HepG2 (cell line): ENCODE measurements around the gene PCGF2. TPM values are rescaled to one million over a fixed set of nuclear protein-coding genes. Genes with fewer than 3 reads are reported as not detected.

ENCODE experiments used
- ATF6 ChIP-seq: sonication (generic); formaldehyde crosslinking; conservative IDR thresholded peaks from 2 replicates; pipeline ENCODE4 v1.4.0; 2020; ENCODE audit warnings: missing genetic modification reagents
- CCAR2 ChIP-seq: fragments of 200-400 bp; formaldehyde crosslinking; optimal IDR thresholded peaks from 2 replicates; pipeline ENCODE3; 2018; ENCODE audit warnings: low read depth, mild to moderate bottlenecking, low read length, moderate library complexity
- ETV5 ChIP-seq: IDR thresholded peaks from 2 replicates; pipeline ENCODE4 v1.6.1; 2018; ENCODE audit warnings: missing biosample characterization, missing genetic modification reagents, inconsistent platforms, borderline replicate concordance
- GZF1 ChIP-seq: sonication (generic); formaldehyde crosslinking; IDR thresholded peaks from 2 replicates; pipeline ENCODE4 v1.5.1; 2020; ENCODE audit warnings: mild to moderate bottlenecking, missing genetic modification reagents
- MXD1 ChIP-seq: sonication (generic); formaldehyde crosslinking; IDR thresholded peaks from 2 replicates; pipeline ENCODE4 v1.4.0; 2020; ENCODE audit warnings: mild to moderate bottlenecking, missing genetic modification reagents
- NCOA5 ChIP-seq: sonication (generic); formaldehyde crosslinking; IDR thresholded peaks from 2 replicates; pipeline ENCODE4 v1.4.0; 2020; ENCODE audit warnings: missing genetic modification reagents
- PATZ1 ChIP-seq: sonication (generic); formaldehyde crosslinking; IDR thresholded peaks from 2 replicates; pipeline ENCODE4 v1.4.0; 2020; ENCODE audit warnings: missing genetic modification reagents
- REST ChIP-seq, 2 experiments: IDR thresholded peaks; 2 replicates each; pipeline ENCODE4 v1.6.1; 2011 to 2012; ENCODE audit warnings: low read length in 2 of 2, borderline replicate concordance in 1 of 2, low read depth in 1 of 2, mild to moderate bottlenecking in 1 of 2, moderate library complexity in 1 of 2
- TCF7 ChIP-seq: sonication (generic); IDR thresholded peaks from 2 replicates; pipeline ENCODE4 v1.6.1; 2016; ENCODE audit warnings: antibody characterized with exemption, low read depth
- ZNF275 ChIP-seq: sonication (generic); formaldehyde crosslinking; IDR thresholded peaks from 2 replicates; pipeline ENCODE4 v1.8.0; 2022; ENCODE audit warnings: missing genetic modification reagents, mild to moderate bottlenecking, inconsistent platforms, borderline replicate concordance
- ZNF557 ChIP-seq: sonication (generic); formaldehyde crosslinking; IDR thresholded peaks from 2 replicates; pipeline ENCODE4 v1.4.0; 2020; ENCODE audit warnings: missing genetic modification reagents
- ZNF687 ChIP-seq: sonication (generic); formaldehyde crosslinking; IDR thresholded peaks from 2 replicates; pipeline ENCODE4 v1.5.1; 2020; ENCODE audit warnings: mild to moderate bottlenecking, missing genetic modification reagents, moderate library complexity
- ZNF780A ChIP-seq: sonication (generic); formaldehyde crosslinking; IDR thresholded peaks from 2 replicates; pipeline ENCODE4 v1.8.0; 2022; ENCODE audit warnings: mild to moderate bottlenecking, missing genetic modification reagents, moderate library complexity
- ZNF839 ChIP-seq: sonication (generic); formaldehyde crosslinking; IDR thresholded peaks from 2 replicates; pipeline ENCODE4 v1.4.0; 2020; ENCODE audit warnings: missing genetic modification reagents, mild to moderate bottlenecking, borderline replicate concordance
- polyA plus RNA-seq, 8 experiments: library from polyadenylated mRNA; depleted of rRNA in 3 of 8; stranded (reverse) in 7 of 8; unstranded in 1 of 8; fragments of >200 nt; fragmentation: Illumina TruSeq in 4 of 8; extraction: Trizol in 4 of 8; gene quantifications; 2 replicates each; pipeline versions ENCODE4 v1.2.1 to v1.2.3, GENCODE V29; 2011 to 2016; ENCODE audit warnings: low read depth in 4 of 8, missing spikeins in 1 of 8, mixed read lengths in 1 of 8; ENCODE audit not compliant: insufficient read depth in 1 of 8
- total RNA-seq, 5 experiments: library from RNA; depleted of rRNA; stranded (reverse); fragments of >200 nt; fragmentation: Illumina TruSeq; extraction: Trizol; gene quantifications; 2 replicates each; pipeline ENCODE4 v1.2.3, GENCODE V29; 2016; ENCODE audit warnings: low read depth in 1 of 5

The PCGF2 gene
- total and polyA plus RNA-seq, 2 of the 13 experiments (the other 11 are each of a cell fraction or from before 2014, with no cell fraction given), result 11.6 to 29.4 TPM

- TF ChIP-seq ATF6 (CRISPR knock-in tag) (0 out of 2 replicates have a peak, but pooled peaks have one; percentile 45), ZNF839 (CRISPR knock-in tag) (no peak), ZNF275 (no peak), NCOA5 (CRISPR knock-in tag) (no peak), ETV5 (CRISPR knock-in tag) (no peak), ZNF780A (0 out of 2 replicates have a peak, but pooled peaks have one; percentile 11), TCF7 (no peak), ZNF557 (no peak), ZNF687 (CRISPR knock-in tag) (no peak), REST (IDR thresholded peaks at IDR 0.05; ENCODE audit: borderline replicate concordance in 1 of 2, low read depth in 1 of 2, low read length in 2 of 2) (peak in 1 of 2 experiments; percentile 40; a peak in 1 of 4 replicates), MXD1 (CRISPR knock-in tag) (no peak), CCAR2 (no peak), PATZ1 (CRISPR knock-in tag) (0 out of 2 replicates have a peak, but pooled peaks have one; percentile 7), GZF1 (no peak)
Measured at GRCh38 chr17:38751144-38751807, 3.1 kb upstream of the PCGF2 start (continued).
